ENCODE data around the gene CCL11. TPM values are rescaled to one million over a fixed set of nuclear protein-coding genes. Genes with fewer than 3 reads are reported as not detected.

Gene CCL11
- polyA plus RNA-seq, 1 donor from 2014 or later = not detected

DNA sequence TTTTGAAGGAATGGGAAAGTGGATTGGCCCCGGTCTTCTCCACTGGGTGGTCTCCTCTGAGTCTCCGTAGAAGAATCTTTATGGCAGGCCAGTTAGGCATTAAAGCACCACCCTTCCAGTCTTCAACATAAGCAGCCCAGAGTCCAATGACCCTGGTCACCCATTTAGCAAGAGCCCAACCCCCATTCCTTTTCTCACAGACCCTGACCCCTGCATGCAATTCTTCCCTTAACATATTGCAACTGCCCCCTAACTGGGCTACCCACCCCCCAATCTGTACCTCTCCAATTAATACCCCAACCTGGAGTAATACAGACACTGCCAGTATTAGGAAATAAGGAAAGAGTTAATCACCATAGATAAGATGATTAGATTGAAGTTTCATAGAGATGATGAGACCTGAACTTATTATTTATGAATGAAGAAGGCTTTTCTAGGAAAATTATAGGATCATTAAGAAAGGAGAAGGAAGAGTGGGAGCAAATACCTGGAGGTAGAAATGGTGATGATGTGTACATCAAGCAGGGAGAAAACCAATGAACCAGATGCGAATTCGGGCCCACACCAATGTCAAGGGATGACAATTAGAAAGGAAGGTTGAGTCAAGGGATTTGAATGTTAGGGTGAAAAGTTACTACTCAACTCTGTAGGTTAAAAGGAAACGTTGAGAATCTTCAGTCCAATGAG lies 28.1 kb upstream of the CCL11 start:
- no peak overlapping the region for H3K4me2 ChIP-seq (ENCODE audit: low read length)
- TF ChIP-seq TAF1 (IDR thresholded peaks at IDR 0.05; ENCODE audit: low read depth) (no peak), EZH2 (IDR thresholded peaks at IDR 0.05; ENCODE audit: borderline replicate concordance, insufficient read depth, low read length, poor library complexity, severe bottlenecking) (no peak), POLR2AphosphoS5 (IDR thresholded peaks at IDR 0.05) (no peak), SMC3 (conservative IDR thresholded peaks at IDR 0.05; ENCODE audit: poor library complexity) (no peak), REST (IDR thresholded peaks at IDR 0.05; ENCODE audit: borderline replicate concordance) (no peak), RAD21 (conservative IDR thresholded peaks at IDR 0.05) (no peak), EP300 (conservative IDR thresholded peaks at IDR 0.05; ENCODE audit: poor library complexity, severe bottlenecking) (no peak), MXI1 (conservative IDR thresholded peaks at IDR 0.05; ENCODE audit: poor library complexity, severe bottlenecking) (no peak)
- TF ChIP-seq, protein P1, sequence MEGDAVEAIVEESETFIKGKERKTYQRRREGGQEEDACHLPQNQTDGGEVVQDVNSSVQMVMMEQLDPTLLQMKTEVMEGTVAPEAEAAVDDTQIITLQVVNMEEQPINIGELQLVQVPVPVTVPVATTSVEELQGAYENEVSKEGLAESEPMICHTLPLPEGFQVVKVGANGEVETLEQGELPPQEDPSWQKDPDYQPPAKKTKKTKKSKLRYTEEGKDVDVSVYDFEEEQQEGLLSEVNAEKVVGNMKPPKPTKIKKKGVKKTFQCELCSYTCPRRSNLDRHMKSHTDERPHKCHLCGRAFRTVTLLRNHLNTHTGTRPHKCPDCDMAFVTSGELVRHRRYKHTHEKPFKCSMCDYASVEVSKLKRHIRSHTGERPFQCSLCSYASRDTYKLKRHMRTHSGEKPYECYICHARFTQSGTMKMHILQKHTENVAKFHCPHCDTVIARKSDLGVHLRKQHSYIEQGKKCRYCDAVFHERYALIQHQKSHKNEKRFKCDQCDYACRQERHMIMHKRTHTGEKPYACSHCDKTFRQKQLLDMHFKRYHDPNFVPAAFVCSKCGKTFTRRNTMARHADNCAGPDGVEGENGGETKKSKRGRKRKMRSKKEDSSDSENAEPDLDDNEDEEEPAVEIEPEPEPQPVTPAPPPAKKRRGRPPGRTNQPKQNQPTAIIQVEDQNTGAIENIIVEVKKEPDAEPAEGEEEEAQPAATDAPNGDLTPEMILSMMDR (IDR thresholded peaks at IDR 0.05; ENCODE audit: poor library complexity, severe bottlenecking) = no peak
- H3K9ac ChIP-seq (ENCODE audit: low read length) = no peak overlapping the region
- H3K9me2 ChIP-seq (ENCODE audit: insufficient read depth, low read length) = no peaks in the 10 kb centered on the region
- no peak overlapping the region for H3K27ac ChIP-seq (ENCODE audit: low read length)
- no peaks in the 10 kb centered on the region for H3K27me3 ChIP-seq (ENCODE audit: insufficient read depth, low read depth, low read length)
- H2AFZ ChIP-seq (ENCODE audit: low read depth, low read length) = no peak overlapping the region
- no peaks in the 10 kb centered on the region for H3K79me2 ChIP-seq (replicated peaks; ENCODE audit: insufficient read depth, low read length)
- H3K4me3 ChIP-seq (ENCODE audit: low read length) = no peak overlapping the region
- H3K36me3 ChIP-seq (ENCODE audit: insufficient read depth, low read length) = no peaks in the 10 kb centered on the region
- H3F3A ChIP-seq (ENCODE audit: insufficient read depth, low read length, poor library complexity, severe bottlenecking) = peaks cover 3% of the 10 kb centered on the region
- H4K20me1 ChIP-seq (ENCODE audit: insufficient read depth) = no peaks in the 10 kb centered on the region
- no peaks in the 10 kb centered on the region for H3K9me3 ChIP-seq (ENCODE audit: low read length)

DNA sequence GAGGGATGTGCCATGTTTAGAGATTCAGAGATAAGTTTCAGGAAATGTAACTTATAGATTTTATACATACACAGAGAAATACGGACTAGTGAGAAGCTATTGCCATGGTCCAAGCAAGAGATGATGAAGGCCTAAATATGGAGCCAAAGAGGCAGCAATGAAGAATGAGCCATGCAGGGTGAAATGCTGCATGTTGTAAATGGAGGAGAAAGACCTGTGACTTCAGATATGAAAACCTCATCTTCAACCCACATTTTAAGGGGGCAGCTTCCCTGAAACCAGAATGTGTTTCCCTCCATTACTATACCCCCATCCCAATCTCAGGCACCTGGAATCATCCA lies 27.6 kb upstream of the CCL11 start:
- no peak overlapping the region for H3K4me2 ChIP-seq (ENCODE audit: low read length)
- H3K36me3 ChIP-seq (ENCODE audit: insufficient read depth, low read length) = no peaks in the 10 kb centered on the region
- H3K27ac ChIP-seq (ENCODE audit: low read length) = no peak overlapping the region
- H2AFZ ChIP-seq (ENCODE audit: low read depth, low read length) = no peak overlapping the region
- TF ChIP-seq SMC3 (conservative IDR thresholded peaks at IDR 0.05; ENCODE audit: poor library complexity) (no peak), TAF1 (IDR thresholded peaks at IDR 0.05; ENCODE audit: low read depth) (no peak), EZH2 (IDR thresholded peaks at IDR 0.05; ENCODE audit: borderline replicate concordance, insufficient read depth, low read length, poor library complexity, severe bottlenecking) (no peak), POLR2AphosphoS5 (IDR thresholded peaks at IDR 0.05) (no peak), RAD21 (conservative IDR thresholded peaks at IDR 0.05) (no peak), EP300 (conservative IDR thresholded peaks at IDR 0.05; ENCODE audit: poor library complexity, severe bottlenecking) (no peak), MXI1 (conservative IDR thresholded peaks at IDR 0.05; ENCODE audit: poor library complexity, severe bottlenecking) (no peak), REST (IDR thresholded peaks at IDR 0.05; ENCODE audit: borderline replicate concordance) (no peak)
- TF ChIP-seq, protein P1 (IDR thresholded peaks at IDR 0.05; ENCODE audit: poor library complexity, severe bottlenecking) = no peak
- no peaks in the 10 kb centered on the region for H3K27me3 ChIP-seq (ENCODE audit: insufficient read depth, low read depth, low read length)
- no peak overlapping the region for H3K9ac ChIP-seq (ENCODE audit: low read length)
- peaks cover 3% of the 10 kb centered on the region for H3F3A ChIP-seq (ENCODE audit: insufficient read depth, low read length, poor library complexity, severe bottlenecking)
- no peaks in the 10 kb centered on the region for H3K79me2 ChIP-seq (replicated peaks; ENCODE audit: insufficient read depth, low read length)
- H3K4me3 ChIP-seq (ENCODE audit: low read length) = no peak overlapping the region
- no peaks in the 10 kb centered on the region for H3K9me3 ChIP-seq (ENCODE audit: low read length)
- no peaks in the 10 kb centered on the region for H3K9me2 ChIP-seq (ENCODE audit: insufficient read depth, low read length)
- H4K20me1 ChIP-seq (ENCODE audit: insufficient read depth) = no peaks in the 10 kb centered on the region

Data from neural cell (in vitro differentiated cells).